ENCODE data around the gene MTMR12. TPM values are rescaled to one million over a fixed set of nuclear protein-coding genes. Genes with fewer than 3 reads are reported as not detected.

The MTMR12 gene
- polyA plus RNA-seq, 3 donors from 2014 or later: 17.2 to 30.5 (median 20.3) TPM

GRCh38 chr5:32274548-32275395, 38.0 kb downstream of the MTMR12 start:
- H3K4me1 Mint-ChIP-seq: peaks cover 57 to 62% of the 10 kb centered on the region in 2 donors
- no peak for DNase-seq
- H3K9me3 Mint-ChIP-seq: no peaks in the 10 kb centered on the region
- peak overlapping the region in 1 of 6 donors; percentile 45 for H3K27ac Mint-ChIP-seq
- peaks cover 17 to 39% (median 30%) of the 10 kb centered on the region in 3 donors for H3K36me3 Mint-ChIP-seq
- peaks cover 0 to 3% (median 3%) of the 10 kb centered on the region in 3 donors for H3K27me3 Mint-ChIP-seq (ENCODE audit: low read depth in 3 of 3)
- no peak overlapping the region for H3K4me3 Mint-ChIP-seq

- peak overlapping the region in 5 of 6 donors; percentile 17 to 52 (median 26) for H3K27ac Mint-ChIP-seq
- peaks cover 0 to 3% (median 3%) of the 10 kb centered on the region in 3 donors for H3K27me3 Mint-ChIP-seq (ENCODE audit: low read depth in 3 of 3)
- peaks cover 50 to 55% of the 10 kb centered on the region in 2 donors for H3K4me1 Mint-ChIP-seq
- H3K9me3 Mint-ChIP-seq: no peaks in the 10 kb centered on the region
- H3K4me3 Mint-ChIP-seq: no peak overlapping the region
- DNase-seq: no peak
- peaks cover 18 to 41% (median 31%) of the 10 kb centered on the region in 3 donors for H3K36me3 Mint-ChIP-seq
These were observed 38.9 kb downstream of the MTMR12 start for GRCh38 chr5:32273821-32274220.

GRCh38 chr5:32272746-32273145, 40.0 kb downstream of the MTMR12 start:
- Mint-ChIP-seq H3K4me3 (no peak overlapping the region), H3K27me3 (ENCODE audit: low read depth in 3 of 3) (peaks cover 0 to 3% (median 0%) of the 10 kb centered on the region in 3 donors), H3K4me1 (peaks cover 40 to 44% of the 10 kb centered on the region in 2 donors), H3K36me3 (peaks cover 25 to 50% (median 31%) of the 10 kb centered on the region in 3 donors), H3K27ac (peak overlapping the region; percentile 4 to 68 (median 33)), H3K9me3 (no peaks in the 10 kb centered on the region)
- no peak for DNase-seq

GRCh38 chr5:32270946-32271345, 41.8 kb downstream of the MTMR12 start:
- Mint-ChIP-seq H3K27me3 (ENCODE audit: low read depth in 3 of 3) (no peaks in the 10 kb centered on the region), H3K4me3 (no peak overlapping the region), H3K4me1 (peaks cover 23 to 27% of the 10 kb centered on the region in 2 donors), H3K27ac (peak overlapping the region in 3 of 6 donors; percentile 35 to 53 (median 39)), H3K9me3 (no peaks in the 10 kb centered on the region), H3K36me3 (peaks cover 28 to 58% (median 34%) of the 10 kb centered on the region in 3 donors)
- DNase-seq: no peak

GRCh38 chr5:32270178-32270577, 42.6 kb downstream of the MTMR12 start:
- no peaks in the 10 kb centered on the region for H3K9me3 Mint-ChIP-seq
- no peaks in the 10 kb centered on the region for H3K27me3 Mint-ChIP-seq (ENCODE audit: low read depth in 3 of 3)
- H3K36me3 Mint-ChIP-seq: peaks cover 33 to 58% (median 37%) of the 10 kb centered on the region in 3 donors
- H3K27ac Mint-ChIP-seq: peak overlapping the region in 2 of 6 donors; percentile 29 to 49
- H3K4me1 Mint-ChIP-seq: peaks cover 17 to 20% of the 10 kb centered on the region in 2 donors
- no peak overlapping the region for H3K4me3 Mint-ChIP-seq
- no peak for DNase-seq

GRCh38 chr5:32265902-32266301, 46.8 kb downstream of the MTMR12 start:
- Mint-ChIP-seq H3K27ac (peak overlapping the region in 3 of 6 donors; percentile 44 to 60 (median 60)), H3K4me3 (no peak overlapping the region), H3K9me3 (no peaks in the 10 kb centered on the region), H3K27me3 (ENCODE audit: low read depth in 3 of 3) (no peaks in the 10 kb centered on the region), H3K4me1 (peaks cover 13 to 16% of the 10 kb centered on the region in 2 donors), H3K36me3 (peaks cover 39 to 65% (median 50%) of the 10 kb centered on the region in 3 donors)
- no peak for DNase-seq

GRCh38 chr5:32264957-32265572, 47.7 kb downstream of the MTMR12 start:
- Mint-ChIP-seq H3K27ac (peak overlapping the region in 1 of 6 donors; percentile 61), H3K9me3 (no peaks in the 10 kb centered on the region), H3K4me3 (no peak overlapping the region), H3K4me1 (peaks cover 21 to 24% of the 10 kb centered on the region in 2 donors), H3K27me3 (ENCODE audit: low read depth in 3 of 3) (no peaks in the 10 kb centered on the region), H3K36me3 (peaks cover 37 to 59% (median 42%) of the 10 kb centered on the region in 3 donors)
- DNase-seq: no peak

GRCh38 chr5:32263684-32264083, 49.1 kb downstream of the MTMR12 start:
- Mint-ChIP-seq H3K4me1 (peaks cover 30 to 35% of the 10 kb centered on the region in 2 donors), H3K27ac (peak overlapping the region in 1 of 6 donors; percentile 28), H3K27me3 (ENCODE audit: low read depth in 3 of 3) (peaks cover 0 to 2% (median 0%) of the 10 kb centered on the region in 3 donors), H3K4me3 (no peak overlapping the region), H3K36me3 (peaks cover 38 to 62% (median 46%) of the 10 kb centered on the region in 3 donors), H3K9me3 (no peaks in the 10 kb centered on the region)
- DNase-seq: no peak

- H3K4me1 Mint-ChIP-seq: peaks cover 31 to 40% of the 10 kb centered on the region in 2 donors
These were observed 51.5 kb downstream of the MTMR12 start for GRCh38 chr5:32261198-32261597.

GRCh38 chr5:32259033-32259432, 53.7 kb downstream of the MTMR12 start:
- H3K27me3 Mint-ChIP-seq (ENCODE audit: low read depth in 3 of 3): peaks cover 0 to 2% (median 0%) of the 10 kb centered on the region in 3 donors
- no peaks in the 10 kb centered on the region for H3K9me3 Mint-ChIP-seq
- peaks cover 31 to 40% of the 10 kb centered on the region in 2 donors for H3K4me1 Mint-ChIP-seq
- peak overlapping the region; percentile 60 to 86 (median 76) for H3K27ac Mint-ChIP-seq
- H3K36me3 Mint-ChIP-seq: peaks cover 45 to 73% (median 53%) of the 10 kb centered on the region in 3 donors
- no peak for DNase-seq
- H3K4me3 Mint-ChIP-seq: no peak overlapping the region

More at GRCh38 chr5:32261198-32261597, 51.5 kb downstream of the MTMR12 start:
- Mint-ChIP-seq H3K27me3 (ENCODE audit: low read depth in 3 of 3) (peaks cover 0 to 2% (median 0%) of the 10 kb centered on the region in 3 donors), H3K27ac (peak overlapping the region; percentile 60 to 97 (median 86)), H3K4me3 (peak overlapping the region; percentile 52 to 73 (median 67)), H3K36me3 (peaks cover 43 to 63% (median 51%) of the 10 kb centered on the region in 3 donors), H3K9me3 (no peaks in the 10 kb centered on the region)
- no peak for DNase-seq

- Mint-ChIP-seq H3K4me1 (peaks cover 31 to 40% of the 10 kb centered on the region in 2 donors), H3K9me3 (no peaks in the 10 kb centered on the region), H3K27ac (peak overlapping the region; percentile 31 to 80 (median 64)), H3K27me3 (ENCODE audit: low read depth in 3 of 3) (peaks cover 0 to 2% (median 0%) of the 10 kb centered on the region in 3 donors), H3K36me3 (peaks cover 42 to 72% (median 50%) of the 10 kb centered on the region in 3 donors), H3K4me3 (no peak overlapping the region)
- DNase-seq: no peak
These were observed 54.3 kb downstream of the MTMR12 start for GRCh38 chr5:32258424-32258823.

- peaks cover 20% of the 10 kb centered on the region in 2 donors for H3K4me1 Mint-ChIP-seq
- peak overlapping the region in 2 of 6 donors; percentile 26 to 30 for H3K27ac Mint-ChIP-seq
These were observed 57.2 kb downstream of the MTMR12 start for GRCh38 chr5:32255540-32255900.

GRCh38 chr5:32254881-32255539, 57.7 kb downstream of the MTMR12 start:
- Mint-ChIP-seq H3K4me3 (no peak overlapping the region), H3K9me3 (no peaks in the 10 kb centered on the region), H3K4me1 (peaks cover 15 to 16% of the 10 kb centered on the region in 2 donors), H3K27ac (peak overlapping the region in 3 of 6 donors; percentile 30 to 69 (median 34)), H3K27me3 (ENCODE audit: low read depth in 3 of 3) (peaks cover 0 to 2% (median 2%) of the 10 kb centered on the region in 3 donors), H3K36me3 (peaks cover 38 to 67% (median 47%) of the 10 kb centered on the region in 3 donors)
- no peak for DNase-seq

More at GRCh38 chr5:32255540-32255900, 57.2 kb downstream of the MTMR12 start:
- H3K27me3 Mint-ChIP-seq (ENCODE audit: low read depth in 3 of 3): peaks cover 0 to 2% (median 2%) of the 10 kb centered on the region in 3 donors
- H3K9me3 Mint-ChIP-seq: no peaks in the 10 kb centered on the region
- no peak overlapping the region for H3K4me3 Mint-ChIP-seq
- peaks cover 37 to 69% (median 50%) of the 10 kb centered on the region in 3 donors for H3K36me3 Mint-ChIP-seq
- no peak for DNase-seq
